Activated CD4-positive, alpha-beta T cell treated with anti-CD3 and anti-CD28 coated beads, Interleukin-2, amount 50 U/mL, for 48 hours (primary cell): ENCODE measurements around the gene SKI.
A peak's percentile ranks its signal among the peaks of the same experiment; 100 is the strongest.

Source experiments
- DNase-seq, 2 experiments: peaks; one replicate each; pipeline ENCODE4 v3.0.0-alpha.2; 2020

The SKI gene

DNA sequence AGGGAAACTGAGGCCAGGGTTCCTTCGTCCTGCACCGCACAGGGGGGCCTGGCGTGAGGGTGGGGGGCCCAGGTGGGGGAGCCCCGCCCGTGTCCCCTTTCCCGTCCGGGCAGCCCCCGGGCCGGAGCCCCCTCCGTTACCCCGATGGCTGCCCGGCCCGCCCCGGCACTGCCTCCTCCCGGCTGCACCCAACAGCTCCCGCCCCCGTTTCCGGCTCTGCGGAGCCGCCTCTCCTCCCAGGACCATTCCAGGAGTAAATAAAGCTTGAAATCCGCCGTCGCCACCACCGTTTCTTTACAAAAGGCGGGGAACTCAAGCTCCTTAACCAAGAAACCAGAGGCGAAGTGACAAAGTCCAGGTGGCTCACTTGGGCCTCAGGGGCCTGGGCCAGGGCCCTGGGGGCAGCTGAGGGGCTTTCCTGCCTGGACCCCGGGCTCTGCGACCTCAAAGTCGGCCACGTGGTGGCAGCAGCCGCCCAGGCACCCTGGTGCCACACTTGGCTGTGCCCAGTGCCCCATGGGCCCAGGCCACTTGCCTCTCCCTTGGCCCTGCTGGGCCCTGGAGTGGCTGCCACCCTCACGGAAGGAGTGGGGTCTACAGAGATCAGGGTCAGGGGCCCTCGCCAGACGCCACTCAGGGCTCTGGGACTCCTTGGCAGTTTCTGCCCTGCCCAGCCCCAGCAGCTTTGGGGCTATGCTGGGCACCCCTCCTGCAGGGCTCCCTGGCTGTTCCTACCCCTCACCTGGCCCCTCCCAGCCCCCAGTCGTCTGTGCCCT is 33.0 kb upstream of the SKI start:
- peak; percentile 86 to 90 for DNase-seq

DNA sequence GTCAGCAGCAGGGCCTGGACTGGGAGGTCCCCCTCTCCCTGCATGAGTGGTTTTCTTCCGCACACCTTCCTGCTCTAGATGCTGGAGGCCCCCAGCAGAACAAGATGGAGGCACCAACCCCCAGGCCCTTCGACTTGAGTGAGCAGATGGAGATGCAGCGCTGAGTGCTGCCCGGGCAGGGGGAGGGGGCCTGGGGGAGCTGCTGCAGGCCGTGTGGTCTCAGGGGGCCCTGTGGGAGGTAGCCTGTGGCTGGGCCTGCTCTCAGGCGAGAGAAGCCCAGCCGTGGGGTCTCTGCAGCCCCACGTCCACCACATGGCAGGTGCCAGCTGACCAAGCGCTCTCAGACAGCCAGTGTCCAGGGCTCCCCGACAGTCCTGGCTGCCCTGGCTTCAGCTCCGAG is 32.3 kb upstream of the SKI start:
- DNase-seq = no peak

- no peak for DNase-seq
Observed at GRCh38 chr1:2196901-2197638, 31.0 kb upstream of the SKI start.

GRCh38 chr1:2197707-2198165 is 30.4 kb upstream of the SKI start:
- DNase-seq = no peak

GRCh38 chr1:2198571-2198970 is 29.5 kb upstream of the SKI start:
- no peak for DNase-seq

GRCh38 chr1:2199042-2199810 is 28.9 kb upstream of the SKI start:
- DNase-seq = peak; percentile 87 to 90

DNA sequence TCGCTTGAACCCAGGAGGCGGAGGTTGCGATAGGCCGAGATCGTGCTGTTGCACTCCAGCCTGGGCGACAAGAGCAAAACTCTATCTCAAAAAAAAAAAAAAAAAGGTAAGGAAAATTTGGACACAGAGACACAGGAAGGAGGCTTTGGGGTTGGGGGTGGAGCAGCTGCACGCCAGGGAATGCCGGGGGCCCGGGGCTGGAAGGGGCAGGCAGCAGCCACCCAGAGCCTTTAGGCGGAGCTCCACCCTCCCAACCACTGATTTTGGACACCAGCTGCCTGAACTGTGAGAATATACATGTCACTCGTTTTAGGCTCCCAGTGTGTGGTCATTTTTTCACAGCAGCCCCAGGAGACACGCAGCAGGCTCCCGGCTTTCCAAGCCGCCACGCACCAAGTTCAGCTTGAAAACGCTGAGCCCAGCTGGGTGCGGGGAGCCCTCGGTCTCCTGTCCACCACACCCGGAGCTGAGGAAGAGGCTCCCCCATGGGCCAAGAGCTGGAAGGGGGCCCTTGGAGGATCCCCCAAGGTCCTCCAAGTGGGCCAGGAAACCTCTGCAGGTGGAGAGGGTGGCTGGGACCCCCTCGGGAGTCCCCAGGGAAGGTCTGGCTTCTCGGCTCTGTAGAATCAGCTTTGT is 27.7 kb upstream of the SKI start:
- DNase-seq = no peak

DNA sequence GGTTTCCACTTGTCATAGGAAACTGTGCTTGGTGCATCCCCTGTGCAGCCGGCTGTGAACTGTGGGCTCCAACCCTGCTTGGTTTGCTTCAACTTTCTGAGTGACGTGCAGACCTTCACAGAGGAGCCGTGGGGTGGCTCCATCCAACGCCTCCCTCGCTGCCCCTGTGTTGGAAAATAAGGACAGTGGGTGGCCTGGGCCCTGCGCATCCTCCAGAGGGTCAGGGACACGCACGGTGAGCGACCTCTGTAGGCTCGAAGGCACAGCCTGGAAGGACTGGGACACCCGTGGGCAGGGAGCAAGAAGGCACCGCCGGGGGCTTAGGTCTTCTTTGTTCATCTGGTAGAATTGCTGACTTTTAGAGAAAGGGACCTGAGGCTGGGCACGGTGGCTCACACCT is 27.1 kb upstream of the SKI start:
- no peak for DNase-seq

- no peak for DNase-seq
Observed at GRCh38 chr1:2202008-2202575, 26.0 kb upstream of the SKI start.

DNA sequence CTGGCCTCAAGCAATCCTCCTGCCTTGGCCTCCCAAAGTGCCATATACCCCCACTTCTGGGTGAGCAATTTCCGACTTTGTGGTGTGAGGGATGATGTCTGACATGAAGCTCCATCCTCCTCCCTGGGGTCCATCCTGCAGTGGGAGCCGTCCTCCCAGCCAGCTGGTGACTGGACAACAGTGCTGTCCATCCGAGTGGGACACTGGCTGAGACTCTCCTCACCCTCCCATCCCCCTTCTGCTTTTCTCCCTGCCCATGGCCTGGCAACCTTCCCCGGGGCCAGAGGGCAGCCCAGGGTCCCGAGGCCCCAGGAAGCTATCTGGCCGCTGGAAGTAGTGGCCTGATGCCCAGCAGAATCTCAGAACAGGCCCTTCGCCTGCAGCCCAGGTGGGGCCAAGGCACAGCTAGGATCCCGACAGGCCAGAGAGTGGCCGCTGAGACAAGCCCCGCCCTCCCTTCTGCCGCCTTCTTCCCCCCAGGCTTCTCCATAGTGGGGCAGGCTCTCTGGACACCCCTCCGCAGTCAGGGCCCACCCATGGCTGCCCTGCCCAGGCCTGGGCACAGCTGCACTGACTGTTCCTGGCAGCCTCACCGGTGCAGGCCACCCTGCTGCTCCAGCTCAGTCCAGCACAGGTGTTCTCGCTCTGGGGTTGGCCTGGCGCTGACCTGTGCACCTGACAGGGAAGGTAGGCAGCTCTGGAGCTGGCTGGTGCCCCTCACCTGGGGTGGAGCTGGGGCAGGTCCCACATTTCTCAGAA is 25.1 kb upstream of the SKI start:
- DNase-seq = no peak

DNA sequence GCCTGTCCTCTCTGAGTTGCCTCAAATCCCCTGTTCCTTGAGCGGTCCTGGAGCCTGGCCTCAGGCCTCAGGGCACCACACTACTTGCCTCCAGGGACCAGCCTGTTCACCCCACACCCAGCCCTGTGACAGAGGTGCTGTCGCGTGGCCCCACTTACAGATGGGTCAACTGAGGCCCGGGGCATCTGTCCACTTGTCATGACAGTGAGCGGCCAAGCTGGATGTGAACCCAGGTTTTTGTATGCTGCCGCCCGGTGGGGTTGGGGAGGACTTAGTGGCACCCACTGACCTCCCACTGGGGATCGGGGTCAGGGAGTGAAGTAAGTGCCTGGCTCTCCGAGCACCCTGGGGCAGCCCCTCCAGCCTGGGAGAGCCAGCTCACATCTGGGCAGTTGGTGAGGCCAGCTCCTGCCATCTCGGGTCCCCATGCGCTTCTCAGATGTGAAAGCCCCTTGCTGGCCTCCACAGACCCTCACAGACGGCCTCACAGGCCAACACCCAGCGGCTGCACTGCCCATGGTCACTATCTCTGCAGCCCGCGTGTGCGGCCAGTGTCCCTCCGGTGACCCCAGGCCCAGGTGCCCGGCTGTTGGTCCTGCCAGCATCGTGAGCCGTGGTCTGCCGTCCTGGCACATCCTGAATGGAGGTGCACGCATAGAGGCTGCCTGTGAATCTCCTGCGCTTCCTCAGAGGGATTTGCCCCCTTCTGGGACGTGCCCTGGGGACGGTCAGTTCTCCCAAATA is 24.3 kb upstream of the SKI start:
- DNase-seq = no peak

GRCh38 chr1:2204415-2205190 is 23.5 kb upstream of the SKI start:
- DNase-seq = no peak

DNA sequence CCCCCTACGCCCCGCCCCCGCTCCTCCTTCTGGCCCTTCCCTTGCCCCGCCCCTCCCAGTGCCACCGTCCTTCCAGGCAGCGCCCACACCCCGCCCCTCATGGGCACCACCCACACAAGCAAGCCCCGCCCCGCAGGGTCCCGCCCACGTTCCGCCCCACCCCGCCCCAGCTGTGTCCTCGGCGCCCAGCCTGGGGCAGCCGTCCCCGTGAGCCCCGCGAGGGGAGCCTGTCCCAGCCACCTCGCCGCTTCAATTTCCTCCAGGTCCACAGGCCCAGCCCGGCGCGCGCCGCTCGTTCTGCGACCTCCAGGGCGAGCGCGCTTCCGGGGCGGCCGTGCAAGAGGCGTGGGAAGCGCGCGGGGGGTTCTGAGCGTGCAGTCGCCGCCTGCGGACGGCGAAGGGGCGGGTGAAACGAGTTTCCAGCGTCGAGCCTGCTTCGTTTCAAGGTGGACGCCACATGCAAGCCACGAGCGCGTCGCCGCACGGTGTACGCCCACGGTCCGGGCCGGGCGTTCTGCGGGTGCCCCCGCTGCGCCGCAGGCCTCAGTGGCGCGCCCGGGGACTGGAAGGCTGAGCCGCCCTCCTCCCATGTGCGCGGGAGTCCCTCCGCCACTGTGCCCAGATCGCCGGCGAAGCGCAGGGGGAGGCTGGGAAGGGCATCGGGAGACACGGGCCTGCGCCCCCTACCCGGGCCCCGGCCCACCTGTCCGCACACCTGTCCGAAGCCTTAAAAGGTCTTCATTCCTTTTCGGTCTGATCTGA is 22.7 kb upstream of the SKI start:
- peak; percentile 92 for DNase-seq

- DNase-seq = no peak
Observed at GRCh38 chr1:2206813-2207487, 21.2 kb upstream of the SKI start.

- DNase-seq = no peak
Observed at GRCh38 chr1:2208309-2209239, 19.5 kb upstream of the SKI start.

DNA sequence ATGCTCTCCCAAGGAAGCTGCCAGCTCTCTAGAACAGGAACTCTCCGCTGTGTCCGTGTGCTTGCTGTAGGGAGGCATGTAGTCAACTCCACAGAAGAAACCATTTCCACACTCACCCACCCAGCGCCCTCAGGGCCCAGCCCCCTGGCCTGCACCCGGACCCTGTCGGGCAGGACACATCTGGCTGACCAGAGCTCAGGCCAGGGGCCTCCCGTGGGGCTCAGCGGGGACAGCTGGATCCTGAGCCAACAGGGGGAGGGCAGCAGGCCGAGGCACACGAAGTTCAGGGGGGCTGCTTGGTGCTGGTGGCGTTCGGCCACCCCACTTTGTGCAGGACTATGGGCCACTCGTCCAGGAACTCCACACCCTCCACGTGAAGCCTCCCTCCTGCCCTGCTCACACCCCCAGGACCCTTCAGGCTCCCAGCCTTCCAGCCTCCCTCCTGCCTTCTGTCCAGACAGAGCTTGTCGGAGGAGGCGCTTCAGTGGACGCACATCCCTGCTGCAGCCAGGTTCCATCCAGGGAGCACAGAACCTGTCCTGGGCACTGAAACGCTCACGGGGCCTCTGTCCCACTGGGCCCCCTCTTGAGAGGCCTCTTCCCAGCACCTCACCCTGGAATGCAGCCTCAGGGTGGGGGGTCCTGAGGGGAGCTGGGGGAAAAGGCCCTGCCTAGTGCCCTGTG is 18.6 kb upstream of the SKI start:
- no peak for DNase-seq

DNA sequence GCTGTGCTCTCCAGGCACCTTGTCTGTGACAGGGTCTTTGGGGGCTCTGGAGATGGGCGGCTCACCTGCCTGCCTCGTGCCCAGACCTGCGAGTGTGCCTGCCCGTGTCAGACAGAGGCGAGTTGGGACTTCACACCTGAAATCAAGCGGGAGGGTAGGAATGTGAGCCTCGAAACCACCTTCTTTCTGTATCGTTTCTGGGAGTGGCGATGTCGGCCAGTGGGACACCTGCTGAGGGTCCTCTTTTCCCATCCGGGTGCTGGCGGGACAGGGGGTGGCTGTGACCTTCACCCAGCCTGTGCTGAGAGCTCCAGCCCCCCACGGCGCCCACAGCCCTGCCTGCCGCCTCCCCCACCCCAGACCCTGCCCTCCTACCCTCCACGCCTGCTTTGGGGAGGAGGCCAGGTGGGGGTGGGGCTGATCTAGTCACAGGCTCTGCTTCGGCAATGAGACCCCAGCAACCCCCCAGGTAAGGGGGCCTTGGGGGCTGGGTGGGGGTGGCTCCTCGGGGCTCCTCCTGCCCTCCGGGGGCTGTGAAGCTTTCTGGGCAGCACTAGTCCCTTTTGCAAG is 17.9 kb upstream of the SKI start:
- no peak for DNase-seq
